GM12891 (cell line): Measurements from ENCODE around the gene APC2.

Source experiments
- POLR2A ChIP-seq: IDR thresholded peaks from 2 replicates; pipeline ENCODE4 v1.6.1; 2011; ENCODE audit warnings: low read depth, low read length, control low read depth
- POLR2AphosphoS5 ChIP-seq: IDR thresholded peaks from 2 replicates; pipeline ENCODE4 v1.6.1; 2011; ENCODE audit warnings: low read depth, low read length, control low read depth
- POU2F2 ChIP-seq: IDR thresholded peaks from 2 replicates; pipeline ENCODE4 v1.6.1; 2011; ENCODE audit warnings: low read depth, mild to moderate bottlenecking, control low read depth, low read length, moderate library complexity
- SPI1 ChIP-seq: IDR thresholded peaks from 2 replicates; pipeline ENCODE4 v1.6.1; 2011; ENCODE audit warnings: low read depth, low read length, control low read depth
- TAF1 ChIP-seq: IDR thresholded peaks from 2 replicates; pipeline ENCODE4 v1.6.1; 2011; ENCODE audit warnings: low read depth, low read length, control low read depth

DNA sequence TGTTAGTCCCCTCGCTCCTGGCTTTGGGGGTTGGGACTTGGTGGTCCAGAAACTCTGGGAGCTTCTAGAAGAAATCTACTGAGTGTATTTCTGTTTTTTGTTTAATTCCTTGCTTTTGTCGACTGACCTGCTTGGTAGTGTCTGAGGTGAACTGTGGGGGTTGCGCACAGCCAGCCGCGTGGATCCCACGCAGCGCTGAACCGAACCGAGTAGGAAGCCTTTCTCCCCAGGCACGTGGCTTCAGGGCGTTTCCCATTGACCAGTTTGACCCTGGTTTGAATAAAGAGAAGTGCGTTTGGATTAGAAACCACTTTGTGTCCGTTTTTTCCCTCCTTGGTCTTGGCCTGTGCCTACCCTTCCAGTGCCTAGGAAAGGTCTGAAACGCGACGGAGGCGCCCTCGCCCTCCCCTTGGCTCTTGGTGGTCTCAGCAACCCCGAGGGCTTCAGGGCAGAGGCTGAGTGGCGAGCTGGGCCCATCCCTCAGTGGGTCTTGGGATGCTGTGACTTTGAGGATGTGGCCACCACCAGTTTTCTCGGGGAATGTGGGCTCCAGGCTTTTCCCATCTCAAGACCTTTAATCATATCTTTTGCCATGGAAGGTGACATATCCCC lies 14.4 kb upstream of the APC2 start:
- TF ChIP-seq POLR2AphosphoS5 (no peak), SPI1 (no peak), TAF1 (no peak), POLR2A (no peak), POU2F2 (no peak)
